ENCODE results near the gene EVA1B.

DNA sequence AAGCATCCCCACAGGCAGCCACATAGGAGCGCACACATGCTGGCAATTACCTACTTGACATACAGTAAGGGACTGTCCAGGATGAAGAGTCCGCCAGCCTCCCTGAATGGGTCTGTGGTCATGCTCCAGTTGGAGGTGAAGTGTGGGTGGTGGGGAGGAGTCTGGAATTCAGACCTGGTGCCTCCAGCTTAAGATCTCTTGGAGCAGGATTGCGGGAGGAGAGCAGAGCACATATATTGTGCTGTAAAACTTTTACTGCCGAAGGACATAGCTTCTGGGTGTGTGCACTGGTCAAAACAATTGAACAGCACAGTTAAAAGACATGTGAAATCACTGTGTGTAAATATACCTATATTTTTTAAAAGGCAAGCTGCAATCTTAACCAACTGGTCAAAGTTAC, 44.4 kb upstream of the EVA1B start:
- TF ChIP-seq POLR2A (IDR thresholded peaks at IDR 0.05; ENCODE audit: low read depth, low read length) = no peak
- TF ChIP-seq, protein P1, sequence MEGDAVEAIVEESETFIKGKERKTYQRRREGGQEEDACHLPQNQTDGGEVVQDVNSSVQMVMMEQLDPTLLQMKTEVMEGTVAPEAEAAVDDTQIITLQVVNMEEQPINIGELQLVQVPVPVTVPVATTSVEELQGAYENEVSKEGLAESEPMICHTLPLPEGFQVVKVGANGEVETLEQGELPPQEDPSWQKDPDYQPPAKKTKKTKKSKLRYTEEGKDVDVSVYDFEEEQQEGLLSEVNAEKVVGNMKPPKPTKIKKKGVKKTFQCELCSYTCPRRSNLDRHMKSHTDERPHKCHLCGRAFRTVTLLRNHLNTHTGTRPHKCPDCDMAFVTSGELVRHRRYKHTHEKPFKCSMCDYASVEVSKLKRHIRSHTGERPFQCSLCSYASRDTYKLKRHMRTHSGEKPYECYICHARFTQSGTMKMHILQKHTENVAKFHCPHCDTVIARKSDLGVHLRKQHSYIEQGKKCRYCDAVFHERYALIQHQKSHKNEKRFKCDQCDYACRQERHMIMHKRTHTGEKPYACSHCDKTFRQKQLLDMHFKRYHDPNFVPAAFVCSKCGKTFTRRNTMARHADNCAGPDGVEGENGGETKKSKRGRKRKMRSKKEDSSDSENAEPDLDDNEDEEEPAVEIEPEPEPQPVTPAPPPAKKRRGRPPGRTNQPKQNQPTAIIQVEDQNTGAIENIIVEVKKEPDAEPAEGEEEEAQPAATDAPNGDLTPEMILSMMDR (IDR thresholded peaks at IDR 0.05 in 2 of 3, conservative IDR thresholded peaks at IDR 0.05 in 1 of 3; ENCODE audit: control insufficient read depth in 2 of 3, extremely low read depth in 1 of 3, insufficient read depth in 1 of 3, low read depth in 3 of 3, low read length in 3 of 3) = no peak
- no peak for TF ChIP-seq MTA3 (IDR thresholded peaks at IDR 0.05; ENCODE audit: borderline replicate concordance, low read length)
- TF ChIP-seq HCFC1 (IDR thresholded peaks at IDR 0.05; ENCODE audit: low read length) = no peak
- no peak for TF ChIP-seq TAF1 (IDR thresholded peaks at IDR 0.05; ENCODE audit: borderline replicate concordance, low read depth, low read length)
- no peak for TF ChIP-seq BCL11A (IDR thresholded peaks at IDR 0.05; ENCODE audit: low read depth, low read length)
- TF ChIP-seq ZNF274 (IDR thresholded peaks at IDR 0.05; ENCODE audit: insufficient read depth, insufficient read length) = no peak

All from GM12878 (cell line).